Left ventricle myocardium inferior (tissue), 1 donor: ENCODE results near the gene NDEL1. TPM values are rescaled to one million over a fixed set of nuclear protein-coding genes. Genes with fewer than 3 reads are reported as not detected.

Source experiments
- DNase-seq: peaks from one replicate; pipeline ENCODE4 v3.0.0-alpha.2; 2020
- H3K27ac ChIP-seq: fragments of 200-600 bp; replicated peaks from 2 replicates; pipeline ENCODE4 v1.8.0; 2021
- H3K27me3 ChIP-seq: fragments of 200-600 bp; 2 replicates; pipeline ENCODE4 v1.8.0; 2021; ENCODE audit warnings: low read depth
- H3K36me3 ChIP-seq: fragments of 200-600 bp; 2 replicates; pipeline ENCODE4 v1.8.0; 2021
- H3K4me1 ChIP-seq: fragments of 200-600 bp; 2 replicates; pipeline ENCODE4 v1.8.0; 2021
- H3K4me3 ChIP-seq: fragments of 200-600 bp; 2 replicates; pipeline ENCODE4 v1.8.0; 2021; ENCODE audit warnings: mild to moderate bottlenecking, moderate library complexity
- H3K9me3 ChIP-seq: fragments of 200-600 bp; replicated peaks from 2 replicates; pipeline ENCODE4 v1.8.0; 2021
- intact Hi-C: fragments of 100-400 bp; cut with micrococcal nuclease; formaldehyde crosslinking; loops from one replicate; pipeline ENCODE4 v1.11.0; 2022
- total RNA-seq: library from RNA; stranded (reverse); fragmentation: NEBNext Ultra II Directional; extraction: Animal tissue kit (Norgen Biotek cat#: 25700); gene quantifications from one replicate; pipeline ENCODE4 v1.2.1, GENCODE V29; 2021
- TF ChIP-seq, protein P1 (sequence below): fragments of 200-600 bp; IDR thresholded peaks from 2 replicates; pipeline ENCODE4 v1.8.0; 2021; ENCODE audit warnings: antibody characterized with exemption, mild to moderate bottlenecking, borderline replicate concordance
- donor health status: DM: no; HTN: yes; CAD: no; lungs with severe emphysema.

Gene NDEL1
- total RNA-seq, 1 donor from 2014 or later = 25.0 TPM

DNA sequence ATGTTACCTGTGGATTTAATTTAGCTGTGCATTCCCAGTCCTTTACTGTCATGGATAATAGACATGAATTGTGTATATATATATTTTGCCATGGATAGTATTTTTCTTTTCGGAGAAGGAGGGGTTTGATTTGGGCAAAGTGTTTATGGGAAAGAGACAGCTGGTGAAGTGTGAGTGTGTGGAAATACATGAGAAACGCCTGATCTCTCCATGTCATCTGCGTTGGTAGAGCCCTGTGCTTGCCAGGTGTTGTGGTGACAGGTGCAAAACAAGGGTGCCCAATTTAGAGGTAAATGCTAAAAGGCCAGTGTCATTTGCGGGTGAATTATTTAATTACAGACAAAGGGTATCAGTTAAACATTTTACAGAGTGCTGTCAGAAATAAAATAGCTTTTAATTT, 23.4 kb downstream of the NDEL1 start:
- Histone ChIP-seq H3K9me3 (no peaks in the 10 kb centered on the region), H3K4me1 (peaks cover 9% of the 10 kb centered on the region), H3K36me3 (peaks cover 96% of the 10 kb centered on the region), H3K27ac (no peak overlapping the region), H3K4me3 (no peak overlapping the region), H3K27me3 (no peaks in the 10 kb centered on the region)
- intact Hi-C loops = no loop called here
- no peak for DNase-seq
- TF ChIP-seq, protein P1, sequence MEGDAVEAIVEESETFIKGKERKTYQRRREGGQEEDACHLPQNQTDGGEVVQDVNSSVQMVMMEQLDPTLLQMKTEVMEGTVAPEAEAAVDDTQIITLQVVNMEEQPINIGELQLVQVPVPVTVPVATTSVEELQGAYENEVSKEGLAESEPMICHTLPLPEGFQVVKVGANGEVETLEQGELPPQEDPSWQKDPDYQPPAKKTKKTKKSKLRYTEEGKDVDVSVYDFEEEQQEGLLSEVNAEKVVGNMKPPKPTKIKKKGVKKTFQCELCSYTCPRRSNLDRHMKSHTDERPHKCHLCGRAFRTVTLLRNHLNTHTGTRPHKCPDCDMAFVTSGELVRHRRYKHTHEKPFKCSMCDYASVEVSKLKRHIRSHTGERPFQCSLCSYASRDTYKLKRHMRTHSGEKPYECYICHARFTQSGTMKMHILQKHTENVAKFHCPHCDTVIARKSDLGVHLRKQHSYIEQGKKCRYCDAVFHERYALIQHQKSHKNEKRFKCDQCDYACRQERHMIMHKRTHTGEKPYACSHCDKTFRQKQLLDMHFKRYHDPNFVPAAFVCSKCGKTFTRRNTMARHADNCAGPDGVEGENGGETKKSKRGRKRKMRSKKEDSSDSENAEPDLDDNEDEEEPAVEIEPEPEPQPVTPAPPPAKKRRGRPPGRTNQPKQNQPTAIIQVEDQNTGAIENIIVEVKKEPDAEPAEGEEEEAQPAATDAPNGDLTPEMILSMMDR = no peak

- TF ChIP-seq, protein P1 = no peak
- peaks cover 4% of the 10 kb centered on the region for H3K4me1 ChIP-seq
- H3K27ac ChIP-seq = no peak overlapping the region
- no peaks in the 10 kb centered on the region for H3K27me3 ChIP-seq
- H3K9me3 ChIP-seq = no peaks in the 10 kb centered on the region
- no peak overlapping the region for H3K4me3 ChIP-seq
- intact Hi-C loops = no loop called here
- H3K36me3 ChIP-seq = peaks cover 91% of the 10 kb centered on the region
- DNase-seq = no peak
These were observed 24.1 kb downstream of the NDEL1 start for GRCh38 chr17:8459831-8460230.

DNA sequence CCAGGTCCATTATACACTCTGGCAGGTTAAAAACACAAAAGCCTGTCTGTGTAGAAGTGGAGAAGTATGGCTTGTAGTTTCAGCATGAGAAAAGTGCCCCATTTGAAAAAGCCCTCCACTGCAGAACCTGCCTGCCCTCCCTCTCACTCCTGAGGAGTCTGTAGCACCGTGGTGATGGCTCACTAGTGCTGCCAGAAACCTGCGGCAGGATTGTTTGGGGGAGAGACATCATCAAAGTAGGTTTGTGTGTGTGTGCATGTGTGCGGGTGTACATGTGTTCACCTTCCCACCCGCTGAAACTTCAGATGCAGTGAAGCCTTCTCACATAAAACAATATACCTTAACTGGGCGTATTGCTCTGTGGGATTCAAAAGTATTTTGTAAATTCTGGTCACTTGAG, 26.9 kb downstream of the NDEL1 start:
- intact Hi-C loops = no loop called here
- Histone ChIP-seq H3K27ac (no peak overlapping the region), H3K27me3 (no peaks in the 10 kb centered on the region), H3K4me1 (peaks cover 28% of the 10 kb centered on the region), H3K36me3 (peaks cover 76% of the 10 kb centered on the region), H3K9me3 (no peaks in the 10 kb centered on the region), H3K4me3 (no peak overlapping the region)
- no peak for DNase-seq
- TF ChIP-seq, protein P1 = no peak

DNA sequence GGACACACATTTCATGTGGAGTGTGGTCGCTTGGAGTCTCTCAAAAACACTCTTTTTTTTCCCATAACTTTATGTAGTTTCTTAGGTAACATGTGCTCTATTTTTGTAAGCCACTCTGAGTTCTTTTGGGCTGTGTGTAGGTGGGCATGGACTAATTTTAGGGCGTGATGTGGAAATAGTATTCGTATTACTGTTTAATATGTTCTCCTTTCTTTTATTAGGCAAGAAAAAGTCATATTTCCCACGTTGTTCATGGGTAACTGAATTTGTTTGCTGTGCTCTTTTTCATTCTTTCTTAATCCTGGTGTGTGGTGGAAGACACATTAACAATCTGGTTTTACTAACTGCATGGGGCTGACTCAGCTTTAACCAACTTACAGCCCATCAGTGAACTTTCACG, 27.4 kb downstream of the NDEL1 start:
- H3K36me3 ChIP-seq = peaks cover 76% of the 10 kb centered on the region

GRCh38 chr17:8464941-8465340, 29.3 kb downstream of the NDEL1 start:
- no peak for DNase-seq
- no peaks in the 10 kb centered on the region for H3K9me3 ChIP-seq
- H3K4me3 ChIP-seq = no peak overlapping the region
- H3K36me3 ChIP-seq = peaks cover 64% of the 10 kb centered on the region
- intact Hi-C loops = no loop called here
- H3K4me1 ChIP-seq = peaks cover 50% of the 10 kb centered on the region
- no peaks in the 10 kb centered on the region for H3K27me3 ChIP-seq
- TF ChIP-seq, protein P1 = no peak
- H3K27ac ChIP-seq = no peak overlapping the region

More for the DNA sequence above, 27.4 kb downstream of the NDEL1 start:
- Histone ChIP-seq H3K4me1 (peaks cover 31% of the 10 kb centered on the region), H3K9me3 (no peaks in the 10 kb centered on the region), H3K4me3 (no peak overlapping the region), H3K27me3 (no peaks in the 10 kb centered on the region), H3K27ac (no peak overlapping the region)
- intact Hi-C loops = no loop called here
- TF ChIP-seq, protein P1 = no peak
- no peak for DNase-seq

DNA sequence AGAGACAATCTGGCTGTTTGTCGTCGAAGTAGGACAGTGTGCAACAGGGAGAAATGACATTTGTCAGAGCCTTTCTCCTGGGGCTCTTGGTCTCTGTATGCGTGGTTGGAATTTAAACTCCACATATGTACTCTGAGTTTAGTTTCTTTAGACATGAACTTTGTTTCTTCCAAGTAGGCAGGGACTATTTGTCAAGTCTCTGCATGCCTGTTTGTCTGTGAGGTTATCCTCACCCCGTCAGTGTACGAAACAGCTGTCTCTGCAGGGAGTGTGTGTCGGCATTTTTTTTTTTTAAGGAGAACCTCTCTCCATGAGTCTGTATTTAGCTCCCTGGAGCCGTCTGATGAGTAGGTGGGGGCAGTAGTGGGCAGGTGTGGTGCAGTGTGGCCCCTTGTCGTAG, 29.7 kb downstream of the NDEL1 start:
- Histone ChIP-seq H3K9me3 (no peaks in the 10 kb centered on the region), H3K4me3 (no peak overlapping the region), H3K27me3 (no peaks in the 10 kb centered on the region), H3K4me1 (peaks cover 54% of the 10 kb centered on the region), H3K36me3 (peaks cover 60% of the 10 kb centered on the region), H3K27ac (no peak overlapping the region)
- intact Hi-C loops = no loop called here
- no peak for DNase-seq
- TF ChIP-seq, protein P1 = no peak
